ENCODE results near the gene MRPS23. TPM values are rescaled to one million over a fixed set of nuclear protein-coding genes. Genes with fewer than 3 reads are reported as not detected.

The MRPS23 gene
- total and polyA plus RNA-seq, 2 of the 4 experiments (the other 2 are of a cell fraction) = 23.5 to 37.3 TPM

DNA sequence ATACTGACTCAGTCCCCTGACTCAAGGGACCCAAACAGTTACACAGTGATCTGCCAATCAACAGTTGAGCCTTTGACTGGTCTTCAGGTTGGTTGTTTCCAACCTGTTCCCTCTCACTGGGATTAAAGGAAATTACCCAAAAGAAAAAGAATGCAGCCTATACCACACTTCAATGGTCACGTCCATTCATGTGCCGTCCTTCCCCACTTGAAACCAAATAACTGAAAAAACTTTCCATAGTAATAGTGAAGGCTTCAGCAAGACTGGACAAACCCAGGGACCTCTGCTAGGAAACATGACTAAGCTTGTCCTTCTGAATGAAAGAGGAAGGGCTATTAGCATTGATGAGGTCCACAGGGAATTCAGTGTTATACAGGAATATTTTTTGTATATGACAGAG is 30.6 kb downstream of the MRPS23 start:
- H3K18ac ChIP-seq (ENCODE audit: low read depth, low read length) = no peak overlapping the region
- H3K9ac ChIP-seq (ENCODE audit: low read depth, low read length) = no peak overlapping the region
- intact Hi-C loops (cut with micrococcal nuclease) = no loop called here
- no peak overlapping the region for H2AK5ac ChIP-seq (ENCODE audit: low read depth, low read length)
- H4K8ac ChIP-seq (ENCODE audit: low read depth in 2 of 2, low read length in 2 of 2) = no peak overlapping the region
- no peaks in the 10 kb centered on the region; the same call in 1 of the 2 replicates for H3K9me1 ChIP-seq (ENCODE audit: insufficient read depth, low read length)
- dilution Hi-C loops (cut with HindIII; ENCODE audit: low sequenced_read_pairs, unreplicated experiment) = no loop called here
- no peak overlapping the region for H2BK15ac ChIP-seq (ENCODE audit: low read depth, low read length)
- TF ChIP-seq MAZ (IDR thresholded peaks at IDR 0.05; ENCODE audit: borderline replicate concordance, low read depth, low read length) = no peak
- no peak for TF ChIP-seq MXI1 (IDR thresholded peaks at IDR 0.05; ENCODE audit: borderline replicate concordance, low read depth, low read length)
- TF ChIP-seq CEBPB (IDR thresholded peaks at IDR 0.05; ENCODE audit: low read depth, low read length) = no peak
- TF ChIP-seq NFE2L2 (IDR thresholded peaks at IDR 0.05; ENCODE audit: low read depth, low read length) = no peak
- no peaks in the 10 kb centered on the region for H3K79me1 ChIP-seq (ENCODE audit: low read depth in 1 of 2, low read length in 2 of 2)
- H4K91ac ChIP-seq (ENCODE audit: insufficient read depth, low read depth, low read length) = no peak overlapping the region
- no peak overlapping the region for H3K27ac ChIP-seq (ENCODE audit: insufficient read depth, low read length)
- no CpG with 5 or more reads among the region's 2 CpGs for WGBS, 2 experiments (ENCODE audit: extremely low coverage in 2 of 2, insufficient read length in 1 of 2)
- no peak for DNase-seq
- no peak overlapping the region for H2BK120ac ChIP-seq (ENCODE audit: low read depth, low read length)
- no peaks in the 10 kb centered on the region for H3K9me3 ChIP-seq (ENCODE audit: control insufficient read depth, insufficient read depth, low read length)
- no peak overlapping the region for H2BK20ac ChIP-seq (ENCODE audit: low read depth, low read length)
- CTCF ChIA-PET = no interaction called here
- in situ Hi-C loops (cut with MboI; ENCODE audit: low sequenced_read_pairs) = loop anchor here (25.0 kb wide), 1 partner anchor 2007 kb away; no protein-coding TSS in a partner anchor
- no peak overlapping the region for H2BK5ac ChIP-seq (ENCODE audit: low read depth, low read length, poor library complexity, severe bottlenecking)
- H2AK9ac ChIP-seq (replicated peaks; ENCODE audit: low read depth, low read length, poor library complexity) = no peak overlapping the region
- ATAC-seq (ENCODE audit: low read depth) = no peak
- no peaks in the 10 kb centered on the region for H3K36me3 ChIP-seq (ENCODE audit: control insufficient read depth, insufficient read depth, low read length)
- no peak overlapping the region for H3K4me2 ChIP-seq (ENCODE audit: low read depth, low read length)
- H3K4me3 ChIP-seq (ENCODE audit: insufficient read depth, low read depth, low read length) = no peak overlapping the region
- H2AFZ ChIP-seq (replicated peaks; ENCODE audit: low read length, poor library complexity) = no peak overlapping the region
- H3K27me3 ChIP-seq (ENCODE audit: control insufficient read depth, insufficient read depth, low read length) = peaks cover 27% of the 10 kb centered on the region
- H4K20me1 ChIP-seq (ENCODE audit: insufficient read depth, low read length) = no peaks in the 10 kb centered on the region
- H3K4me1 ChIP-seq (ENCODE audit: control insufficient read depth, insufficient read depth, low read length) = peaks cover 3% of the 10 kb centered on the region; the same call in 1 of the 2 replicates
- POLR2A ChIA-PET (ENCODE audit: unreplicated experiment) = no interaction called here
- BruUV-seq (replicated peaks) = no TSS peak
- H4K5ac ChIP-seq (ENCODE audit: low read depth, low read length) = no peak overlapping the region
- no peak overlapping the region for H3K56ac ChIP-seq (ENCODE audit: extremely low read depth, insufficient read depth, low read length)
- H3K14ac ChIP-seq (replicated peaks; ENCODE audit: low read depth, low read length) = no peak overlapping the region
- no peak overlapping the region for H3K4ac ChIP-seq (ENCODE audit: low read depth, low read length)
- no peak overlapping the region; the same call in 1 of the 2 replicates for H3K23ac ChIP-seq (ENCODE audit: low read depth, low read length)

All from IMR-90 (cell line).